GM21381 (cell line): Measurements from ENCODE around the gene FYB1.

Experiments
- ATAC-seq: cut with Tn5 transposase; IDR thresholded peaks from one replicate; pipeline ENCODE4 v1.9.1; 2021; ENCODE audit warnings: mild to moderate bottlenecking, moderate library complexity; ENCODE audit not compliant: unreplicated experiment

Gene FYB1

GRCh38 chr5:39164016-39164415 lies 55.3 kb downstream of the FYB1 start:
- ATAC-seq = no peak

- no peak for ATAC-seq
These were observed 57.8 kb downstream of the FYB1 start for GRCh38 chr5:39161578-39161977.

GRCh38 chr5:39160576-39161213 lies 58.7 kb downstream of the FYB1 start:
- no peak for ATAC-seq

GRCh38 chr5:39159811-39160490 lies 59.4 kb downstream of the FYB1 start:
- no peak for ATAC-seq

- no peak for ATAC-seq
These were observed 60.6 kb downstream of the FYB1 start for GRCh38 chr5:39158786-39159185.

GRCh38 chr5:39158127-39158593 lies 61.2 kb downstream of the FYB1 start:
- no peak for ATAC-seq

GRCh38 chr5:39157701-39158100 lies 61.7 kb downstream of the FYB1 start:
- ATAC-seq = no peak

- ATAC-seq = no peak
These were observed 63.3 kb downstream of the FYB1 start for GRCh38 chr5:39156082-39156481.

- ATAC-seq = no peak
These were observed 67.6 kb downstream of the FYB1 start for GRCh38 chr5:39151745-39152144.

- ATAC-seq = no peak
These were observed 69.4 kb downstream of the FYB1 start for GRCh38 chr5:39149966-39150365.

- no peak for ATAC-seq
These were observed 70.3 kb downstream of the FYB1 start for GRCh38 chr5:39148983-39149534.

GRCh38 chr5:39146831-39147540 lies 72.4 kb downstream of the FYB1 start:
- no peak for ATAC-seq

GRCh38 chr5:39143151-39143860 lies 76.1 kb downstream of the FYB1 start:
- ATAC-seq = no peak

- no peak for ATAC-seq
These were observed 78.7 kb downstream of the FYB1 start for GRCh38 chr5:39140558-39141168.

- ATAC-seq = no peak
These were observed 80.5 kb downstream of the FYB1 start for GRCh38 chr5:39138892-39139291.

GRCh38 chr5:39137819-39138451 lies 81.4 kb downstream of the FYB1 start:
- no peak for ATAC-seq

GRCh38 chr5:39137391-39137790 lies 82.0 kb downstream of the FYB1 start:
- ATAC-seq = no peak

- no peak for ATAC-seq
These were observed 86.6 kb downstream of the FYB1 start for GRCh38 chr5:39132792-39133191.

- ATAC-seq = no peak
These were observed 87.3 kb downstream of the FYB1 start for GRCh38 chr5:39132128-39132447.
